H1 (cell line): ENCODE measurements around the gene L3MBTL4. TPM values are rescaled to one million over a fixed set of nuclear protein-coding genes. Genes with fewer than 3 reads are reported as not detected.

ENCODE experiments used
- CTCF ChIA-PET: fragments of 300-600 bp; sonication (Branson Sonifier 250); formaldehyde crosslinking; loops from one replicate; lab custom pipeline; 2021; ENCODE audit not compliant: partially characterized antibody; lab: Charles Lee
- POLR2A ChIA-PET: fragments of 300-600 bp; sonication (Branson Sonifier 250); formaldehyde crosslinking; loops from one replicate; lab custom pipeline; 2021; ENCODE audit warnings: inconsistent platforms; ENCODE audit not compliant: partially characterized antibody; lab: Charles Lee
- DNase-seq, 2 experiments: peaks; one replicate each; pipeline versions ENCODE4 v3.0.0 to v3.0.0-alpha.2; 2010 to 2022; ENCODE audit warnings: low spot score in 2 of 2, low read depth in 1 of 2, mixed read lengths in 1 of 2
- FAIRE-seq: peaks from 2 replicates; lab custom pipeline; 2011; peaks lifted over from hg19 to GRCh38; lab: Jason Lieb, UNC
- H2AFZ ChIP-seq: 2 replicates; pipeline ENCODE4 v1.8.1; 2012; ENCODE audit warnings: low read length, inconsistent platforms
- H2AK5ac ChIP-seq: 2 replicates; pipeline ENCODE4 v1.6.1; 2013; ENCODE audit warnings: low read depth, low read length
- H2BK120ac ChIP-seq: replicated peaks from 2 replicates; pipeline ENCODE3; 2013; ENCODE audit warnings: low read depth, low read length, inconsistent platforms
- H2BK12ac ChIP-seq: 2 replicates; pipeline ENCODE4 v1.6.1; 2013; ENCODE audit warnings: low read depth, low read length
- H2BK15ac ChIP-seq: 2 replicates; pipeline ENCODE4 v1.6.1; 2013; ENCODE audit warnings: low read length
- H2BK20ac ChIP-seq: 2 replicates; pipeline ENCODE4 v1.6.1; 2013; ENCODE audit warnings: low read length
- H2BK5ac ChIP-seq: 2 replicates; pipeline ENCODE4 v1.6.1; 2013; ENCODE audit warnings: low read depth, low read length
- H3K14ac ChIP-seq: 2 replicates; pipeline ENCODE4 v1.6.1; 2013; ENCODE audit warnings: inconsistent platforms; ENCODE audit not compliant: insufficient read length
- H3K18ac ChIP-seq: 2 replicates; pipeline ENCODE4 v1.6.1; 2013; ENCODE audit warnings: low read length; ENCODE audit errors: extremely low read depth
- H3K23ac ChIP-seq: 2 replicates; pipeline ENCODE4 v1.6.1; 2013; ENCODE audit warnings: inconsistent platforms; ENCODE audit not compliant: insufficient read length
- H3K23me2 ChIP-seq: 2 replicates; pipeline ENCODE4 v1.6.1; 2013; ENCODE audit warnings: low read depth, low read length
- H3K27ac ChIP-seq: 2 replicates; pipeline ENCODE4 v1.6.1; 2011; ENCODE audit warnings: low read depth, low read length, inconsistent platforms
- H3K27me3 ChIP-seq, 4 experiments: replicated peaks in 1 of 4; 1 replicate in 1 of 4; 2 replicates in 3 of 4; pipeline versions ENCODE4 v1.6.1 to v1.8.1; 2011 to 2013; ENCODE audit warnings: low read length in 3 of 4, mild to moderate bottlenecking in 3 of 4, inconsistent platforms in 2 of 4, mixed read lengths in 2 of 4, moderate library complexity in 1 of 4; ENCODE audit not compliant: control insufficient read depth in 3 of 4, insufficient read depth in 3 of 4; ENCODE audit errors: extremely low read depth in 1 of 4
- H3K36me3 ChIP-seq, 4 experiments: 2 replicates each; pipeline versions ENCODE4 v1.6.1 to v1.8.1; 2011 to 2013; ENCODE audit warnings: mild to moderate bottlenecking in 4 of 4, low read length in 3 of 4, moderate library complexity in 2 of 4, control low read depth in 1 of 4, inconsistent platforms in 1 of 4; ENCODE audit not compliant: insufficient read depth in 4 of 4, control insufficient read depth in 2 of 4
- H3K4ac ChIP-seq: replicated peaks from 2 replicates; pipeline ENCODE3; 2013; ENCODE audit warnings: low read length, low read depth, mixed read lengths, inconsistent platforms; ENCODE audit not compliant: insufficient read length
- H3K4me1 ChIP-seq, 4 experiments: replicated peaks in 1 of 4; 1 replicate in 1 of 4; 2 replicates in 3 of 4; pipeline versions ENCODE4 v1.6.1 to v1.8.1; 2011 to 2013; ENCODE audit warnings: low read length in 3 of 4, inconsistent platforms in 2 of 4, mixed read lengths in 1 of 4; ENCODE audit not compliant: insufficient read depth in 4 of 4, control insufficient read depth in 3 of 4
- H3K4me2 ChIP-seq, 2 experiments: 2 replicates each; pipeline versions ENCODE4 v1.6.1 to v1.8.1; 2011 to 2013; ENCODE audit warnings: low read depth in 2 of 2, low read length in 2 of 2, control low read depth in 1 of 2, inconsistent platforms in 1 of 2, mild to moderate bottlenecking in 1 of 2; ENCODE audit not compliant: insufficient read depth in 1 of 2
- H3K4me3 ChIP-seq, 4 experiments: fragments of 200-600, 300-600 bp in 1 of 4; sonication (generic), shearing (Covaris generic), sonication (Bioruptor Twin) in 1 of 4; 2 replicates each; pipeline versions ENCODE4 v1.5.1 to v1.8.1; 2011 to 2016; ENCODE audit warnings: low read length in 4 of 4, low read depth in 3 of 4, control low read depth in 2 of 4, inconsistent platforms in 2 of 4, mild to moderate bottlenecking in 2 of 4, mixed read lengths in 1 of 4, moderate library complexity in 1 of 4; ENCODE audit not compliant: insufficient read depth in 2 of 4; ENCODE audit errors: extremely low read depth in 1 of 4
- H3K56ac ChIP-seq: replicated peaks from 2 replicates; pipeline ENCODE3; 2013; ENCODE audit warnings: low read depth, mild to moderate bottlenecking, mixed read lengths, low read length, inconsistent platforms; ENCODE audit not compliant: insufficient read length
- H3K79me1 ChIP-seq: 2 replicates; pipeline ENCODE4 v1.6.1; 2013; ENCODE audit warnings: low read depth, low read length, control low read depth
- H3K79me2 ChIP-seq, 2 experiments: 2 replicates each; pipeline versions ENCODE4 v1.6.1 to v1.8.1; 2012 to 2013; ENCODE audit warnings: low read length in 2 of 2, mild to moderate bottlenecking in 2 of 2, inconsistent platforms in 1 of 2; ENCODE audit not compliant: insufficient read depth in 2 of 2, control insufficient read depth in 1 of 2
- H3K9ac ChIP-seq, 4 experiments: replicated peaks in 1 of 4; 1 replicate in 1 of 4; 2 replicates in 3 of 4; pipeline versions ENCODE4 v1.6.1 to v1.8.1; 2011 to 2013; ENCODE audit warnings: low read depth in 3 of 4, low read length in 3 of 4, control low read depth in 2 of 4, mild to moderate bottlenecking in 2 of 4, moderate library complexity in 2 of 4, inconsistent platforms in 1 of 4; ENCODE audit errors: extremely low read depth in 1 of 4
- H3K9me3 ChIP-seq, 2 experiments: 2 replicates each; pipeline versions ENCODE4 v1.6.1 to v1.8.1; 2012 to 2013; ENCODE audit warnings: mild to moderate bottlenecking in 2 of 2, moderate library complexity in 2 of 2, control low read depth in 1 of 2, inconsistent platforms in 1 of 2, low read depth in 1 of 2, low read length in 1 of 2, mixed read lengths in 1 of 2; ENCODE audit not compliant: insufficient read depth in 2 of 2
- H4K20me1 ChIP-seq, 2 experiments: replicated peaks in 1 of 2; 2 replicates each; pipeline versions ENCODE3 to v1.8.1; 2011 to 2013; ENCODE audit warnings: inconsistent platforms in 2 of 2, low read length in 2 of 2, mild to moderate bottlenecking in 1 of 2; ENCODE audit not compliant: insufficient read depth in 2 of 2, control insufficient read depth in 1 of 2
- H4K5ac ChIP-seq: 2 replicates; pipeline ENCODE4 v1.6.1; 2013; ENCODE audit warnings: low read length, low read depth, mixed read lengths, inconsistent platforms; ENCODE audit not compliant: insufficient read length
- H4K8ac ChIP-seq: 2 replicates; pipeline ENCODE4 v1.8.0; 2013; ENCODE audit warnings: mild to moderate bottlenecking, moderate library complexity, low read length, inconsistent platforms; ENCODE audit not compliant: insufficient read depth; ENCODE audit errors: extremely low read depth
- H4K91ac ChIP-seq: replicated peaks from 2 replicates; pipeline ENCODE3; 2013; ENCODE audit warnings: low read length, mixed read lengths, inconsistent platforms; ENCODE audit not compliant: insufficient read length
- BRCA1 ChIP-seq: IDR thresholded peaks from 2 replicates; pipeline ENCODE4 v1.6.1; 2012; ENCODE audit warnings: low read depth, low read length, improper control_type of control experiment
- CTCF ChIP-seq, 3 experiments: IDR thresholded peaks; 1 replicate in 2 of 3; 2 replicates in 1 of 3; pipeline versions ENCODE4 v1.5.1 to v1.6.1; 2011; ENCODE audit warnings: low read length in 3 of 3, mild to moderate bottlenecking in 3 of 3, inconsistent platforms in 2 of 3, low read depth in 1 of 3, moderate library complexity in 1 of 3; ENCODE audit not compliant: insufficient read depth in 1 of 3; ENCODE audit errors: control extremely low read depth in 1 of 3
- E2F6 ChIP-seq: IDR thresholded peaks from 2 replicates; pipeline ENCODE4 v1.6.1; 2012; ENCODE audit warnings: inconsistent platforms
- FOSL1 ChIP-seq: IDR thresholded peaks from 2 replicates; pipeline ENCODE4 v1.6.1; 2011; ENCODE audit warnings: mild to moderate bottlenecking, low read depth, low read length, moderate library complexity; ENCODE audit not compliant: insufficient read depth
- GABPA ChIP-seq: IDR thresholded peaks from 2 replicates; pipeline ENCODE4 v1.6.1; 2011; ENCODE audit warnings: mild to moderate bottlenecking, low read length, moderate library complexity, borderline replicate concordance; ENCODE audit not compliant: insufficient read depth
- HDAC6 ChIP-seq: IDR thresholded peaks from one replicate; pipeline ENCODE4 v1.7.1; 2012; ENCODE audit warnings: low read depth, mild to moderate bottlenecking, inconsistent platforms, low read length, moderate library complexity
- NRF1 ChIP-seq: IDR thresholded peaks from 2 replicates; pipeline ENCODE4 v1.6.1; 2011; ENCODE audit warnings: mild to moderate bottlenecking, low read depth, low read length, improper control_type of control experiment
- RBBP5 ChIP-seq: IDR thresholded peaks from 2 replicates; pipeline ENCODE4 v1.7.1; 2012; ENCODE audit warnings: low read depth, mild to moderate bottlenecking, inconsistent platforms, low read length, moderate library complexity, borderline replicate concordance
- RFX5 ChIP-seq: IDR thresholded peaks from 2 replicates; pipeline ENCODE4 v1.6.1; 2011; ENCODE audit warnings: low read depth, low read length, improper control_type of control experiment, borderline replicate concordance
- SP2 ChIP-seq: IDR thresholded peaks from 2 replicates; pipeline ENCODE4 v1.6.1; 2012; ENCODE audit warnings: mild to moderate bottlenecking, low read length, inconsistent platforms
- TEAD4 ChIP-seq: IDR thresholded peaks from 2 replicates; pipeline ENCODE4 v1.6.1; 2012; ENCODE audit warnings: low read depth, low read length, inconsistent platforms, mixed read lengths
- WGBS, 2 experiments: shearing (Covaris generic) in 1 of 2; methylation state at CpG; one replicate each; pipeline versions ENCODE4 v1.1.6 to v1.1.7; 2013 to 2015; ENCODE audit warnings: low lambda C conversion rate in 2 of 2, mixed read lengths in 2 of 2, inconsistent platforms in 1 of 2, low coverage in 1 of 2, missing lambda C conversion rate in 1 of 2; ENCODE audit not compliant: insufficient replicate concordance in 2 of 2, insufficient coverage in 1 of 2, insufficient read length in 1 of 2; ENCODE audit errors: extremely low coverage in 1 of 2, missing lambda C conversion rate in 1 of 2; 5-methylcytosine and 5-hydroxymethylcytosine counted together
- polyA plus RNA-seq, 7 experiments: library from polyadenylated mRNA; depleted of rRNA in 3 of 7; stranded (reverse) in 5 of 7; unstranded in 2 of 7; fragments of >200 nt in 5 of 7; fragments of 200-250 nt in 2 of 7; gene quantifications; 1 replicate in 5 of 7; 2 replicates in 1 of 7; 4 replicates in 1 of 7; pipeline versions ENCODE4 v1.2.1 to v1.2.3, GENCODE V29; 2011 to 2013; ENCODE audit warnings: missing spikeins in 2 of 7, mixed read lengths in 2 of 7
- total RNA-seq: library from RNA; stranded (reverse); fragmentation: NEBNext Ultra II Directional; extraction: Animal tissue kit (Norgen Biotek cat#: 25700); gene quantifications from 2 replicates; pipeline ENCODE4 v1.2.1, GENCODE V29; 2021

L3MBTL4 gene
- total and polyA plus RNA-seq, 2 of the 8 experiments (the other 6 are each of a cell fraction or from before 2014, with no cell fraction given), result 1.0 to 2.1 TPM

DNA sequence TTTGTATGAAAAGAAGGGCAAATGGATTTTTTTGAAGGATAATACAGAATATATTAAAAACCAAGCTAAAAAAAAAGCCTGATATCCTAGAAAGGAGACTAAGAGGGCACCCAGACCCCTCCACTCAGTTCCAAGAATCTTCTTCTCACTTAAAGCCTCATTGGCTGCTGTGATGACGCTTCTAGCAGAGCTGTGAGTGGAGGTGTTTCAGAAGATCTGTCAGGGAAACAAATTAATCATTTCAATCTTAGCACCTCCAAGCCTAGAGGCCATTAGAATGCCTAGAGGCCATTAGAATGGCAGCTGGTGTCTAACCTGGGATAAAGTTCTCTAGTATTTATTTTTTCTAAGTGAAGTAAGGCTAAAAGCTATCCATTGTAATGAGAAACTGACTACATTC lies 355.2 kb downstream of the L3MBTL4 start:
- CTCF ChIA-PET, result interaction anchor here (0.9 to 1.2 kb wide), 2 partner anchors 13 to 15 kb away, joined by 3 to 4 read pairs; no protein-coding TSS in a partner anchor
- H4K91ac ChIP-seq, result no peak overlapping the region
- no peak overlapping the region for H3K9ac ChIP-seq
- FAIRE-seq (no peak), DNase-seq (no peak)
- no peak overlapping the region for H2AFZ ChIP-seq
- no peak overlapping the region for H4K8ac ChIP-seq
- no peak overlapping the region for H3K18ac ChIP-seq
- H3K4me1 ChIP-seq, result peaks cover 4 to 12% (median 7%) of the 10 kb centered on the region in 4 experiments; a peak in 6 of 7 replicates
- H3K79me2 ChIP-seq, result no peaks in the 10 kb centered on the region
- H2BK120ac ChIP-seq, result no peak overlapping the region
- H3K4me3 ChIP-seq, result no peak overlapping the region
- H3K9me3 ChIP-seq, result no peaks in the 10 kb centered on the region
- POLR2A ChIA-PET, result interaction anchor here (0.6 kb wide), 1 partner anchor 24 kb away, joined by 4 read pairs; no protein-coding TSS in a partner anchor
- no peak overlapping the region for H2BK15ac ChIP-seq
- no peak overlapping the region for H3K14ac ChIP-seq
- no peak overlapping the region for H2BK12ac ChIP-seq
- H3K79me1 ChIP-seq, result no peaks in the 10 kb centered on the region
- no peak overlapping the region for H2BK20ac ChIP-seq
- H3K23ac ChIP-seq, result no peak overlapping the region
- H4K20me1 ChIP-seq, result no peaks in the 10 kb centered on the region
- H2BK5ac ChIP-seq, result no peak overlapping the region
- no peaks in the 10 kb centered on the region for H3K27me3 ChIP-seq
- H3K4me2 ChIP-seq, result no peak overlapping the region
- H3K27ac ChIP-seq, result no peak overlapping the region
- H4K5ac ChIP-seq, result no peak overlapping the region
- peaks cover 2% of the 10 kb centered on the region for H3K23me2 ChIP-seq
- H2AK5ac ChIP-seq, result no peak overlapping the region
- 67% methylated on average over 1 of the region's 1 CpG; no CpG with 5 or more reads in 1 of the 2 experiments for WGBS, 2 experiments
- no peak overlapping the region for H3K56ac ChIP-seq
- no peak overlapping the region for H3K4ac ChIP-seq
- no peaks in the 10 kb centered on the region for H3K36me3 ChIP-seq
- TF ChIP-seq GABPA (no peak), TEAD4 (no peak), RFX5 (no peak), BRCA1 (no peak), NRF1 (no peak), E2F6 (no peak), FOSL1 (no peak), CTCF (IDR thresholded peaks at IDR 0.05; ENCODE audit: control extremely low read depth in 1 of 3, insufficient read depth in 1 of 3, low read depth in 1 of 3, low read length in 3 of 3) (no peak), HDAC6 (no peak), RBBP5 (no peak), SP2 (no peak)
